BLaER1 treated with 17β-estradiol and CSF1 and Interleukin-3, amounts not matched to agents 10 nM and 100 nM (cell line): Measurements from ENCODE around the gene PDS5B.
"Not testable (repeated sequence)": the region's sequence is repeated elsewhere in the genome, so short reads cannot be mapped to it uniquely, and the experiment has no call there.

Experiments used
- H3K27ac ChIP-seq, 11 experiments: shearing (Covaris generic); formaldehyde crosslinking; 2 replicates each; pipeline ENCODE4 v1.8.1; 2022
- H3K27me3 ChIP-seq, 11 experiments: shearing (Covaris generic); formaldehyde crosslinking; 2 replicates each; pipeline ENCODE4 v1.8.1; 2022
- H3K36me3 ChIP-seq, 11 experiments: shearing (Covaris generic); formaldehyde crosslinking; 2 replicates each; pipeline ENCODE4 v1.8.1; 2022
- H3K4me1 ChIP-seq, 10 experiments: shearing (Covaris generic); formaldehyde crosslinking; 2 replicates each; pipeline ENCODE4 v1.8.1; 2022
- H3K4me2 ChIP-seq, 11 experiments: shearing (Covaris generic); formaldehyde crosslinking; 2 replicates each; pipeline ENCODE4 v1.8.1; 2022
- H3K4me3 ChIP-seq, 10 experiments: shearing (Covaris generic); formaldehyde crosslinking; 2 replicates each; pipeline ENCODE4 v1.8.1; 2022
- H3K9ac ChIP-seq, 11 experiments: shearing (Covaris generic); formaldehyde crosslinking; 2 replicates each; pipeline ENCODE4 v1.8.1; 2022
- H3K9me3 ChIP-seq, 11 experiments: shearing (Covaris generic); formaldehyde crosslinking; replicated peaks in 1 of 11; 2 replicates each; pipeline ENCODE4 v1.8.1; 2022
- H4K20me1 ChIP-seq, 11 experiments: shearing (Covaris generic); formaldehyde crosslinking; 2 replicates each; pipeline ENCODE4 v1.8.1; 2022
- Cebpa-rat ChIP-seq, 11 experiments: shearing (Covaris generic); IDR thresholded peaks; 2 replicates each; pipeline ENCODE4 v1.8.1; 2022

Gene PDS5B

GRCh38 chr13:32549788-32550187 lies 36.5 kb upstream of the PDS5B start:
- peak overlapping the region in 5 of 11 experiments; percentile 19 to 63 (median 36); a peak in 9 of 22 replicates for H3K4me2 ChIP-seq
- no peak for TF ChIP-seq Cebpa-rat (IDR thresholded peaks at IDR 0.05)
- H3K27ac ChIP-seq, result peak overlapping the region in 8 of 11 experiments; percentile 45 to 72 (median 64); a peak in 12 of 22 replicates
- no peaks in the 10 kb centered on the region for H4K20me1 ChIP-seq
- peaks cover 0 to 11% (median 0%) of the 10 kb centered on the region in 11 experiments; a peak in 7 of 22 replicates for H3K9me3 ChIP-seq
- H3K36me3 ChIP-seq, result no peaks in the 10 kb centered on the region
- peaks cover 10 to 33% (median 21%) of the 10 kb centered on the region in 10 experiments for H3K4me1 ChIP-seq
- H3K4me3 ChIP-seq, result no peak overlapping the region
- no peak overlapping the region for H3K9ac ChIP-seq
- no peaks in the 10 kb centered on the region for H3K27me3 ChIP-seq

- Histone ChIP-seq H3K27me3 (no peaks in the 10 kb centered on the region), H3K4me1 (peaks cover 0 to 18% (median 10%) of the 10 kb centered on the region in 10 experiments; a peak in 14 of 20 replicates), H3K9ac (no peak overlapping the region), H3K4me2 (no peak overlapping the region), H3K4me3 (no peak overlapping the region), H4K20me1 (no peaks in the 10 kb centered on the region), H3K27ac (no peak overlapping the region), H3K9me3 (peaks cover 0 to 4% (median 0%) of the 10 kb centered on the region in 11 experiments; a peak in 4 of 22 replicates), H3K36me3 (no peaks in the 10 kb centered on the region)
- no peak for TF ChIP-seq Cebpa-rat (IDR thresholded peaks at IDR 0.05)
Observed at GRCh38 chr13:32553720-32554119, 32.5 kb upstream of the PDS5B start.

GRCh38 chr13:32555613-32556012 lies 30.6 kb upstream of the PDS5B start:
- no peaks in the 10 kb centered on the region for H3K36me3 ChIP-seq
- no peak overlapping the region for H3K9ac ChIP-seq
- H3K4me1 ChIP-seq, result no peaks in the 10 kb centered on the region
- H3K27ac ChIP-seq, result no peak overlapping the region
- H3K27me3 ChIP-seq, result no peaks in the 10 kb centered on the region
- no peak overlapping the region for H3K4me3 ChIP-seq
- TF ChIP-seq Cebpa-rat (IDR thresholded peaks at IDR 0.05), result no peak
- H3K4me2 ChIP-seq, result no peak overlapping the region
- no peaks in the 10 kb centered on the region for H4K20me1 ChIP-seq
- peaks cover 2 to 6% (median 4%) of the 10 kb centered on the region in 11 experiments; a peak in 21 of 22 replicates for H3K9me3 ChIP-seq

- peaks cover 21 to 33% (median 26%) of the 10 kb centered on the region in 11 experiments for H3K9me3 ChIP-seq
- H4K20me1 ChIP-seq, H3K36me3 ChIP-seq, H3K9ac ChIP-seq, H3K4me3 ChIP-seq, H3K4me1 ChIP-seq, H3K27ac ChIP-seq, H3K4me2 ChIP-seq, H3K27me3 ChIP-seq: not testable (repeated sequence)
Observed at GRCh38 chr13:32560842-32561241, 25.4 kb upstream of the PDS5B start.

GRCh38 chr13:32575687-32576086 lies 10.6 kb upstream of the PDS5B start:
- not testable (repeated sequence) for H3K36me3 ChIP-seq, H3K27me3 ChIP-seq, H3K4me1 ChIP-seq, H3K4me3 ChIP-seq, H3K9ac ChIP-seq, H3K27ac ChIP-seq, H4K20me1 ChIP-seq, H3K4me2 ChIP-seq
- H3K9me3 ChIP-seq, result peaks cover 24 to 32% (median 26%) of the 10 kb centered on the region in 11 experiments

GRCh38 chr13:32577032-32577431 lies 9.2 kb upstream of the PDS5B start:
- Histone ChIP-seq H3K27ac (no peak overlapping the region), H3K4me3 (no peak overlapping the region), H3K36me3 (peaks cover 0 to 5% (median 0%) of the 10 kb centered on the region in 11 experiments; a peak in 2 of 22 replicates), H3K9ac (no peak overlapping the region), H3K4me1 (no peaks in the 10 kb centered on the region), H3K9me3 (peaks cover 24 to 27% (median 26%) of the 10 kb centered on the region in 11 experiments), H3K4me2 (no peak overlapping the region), H3K27me3 (no peaks in the 10 kb centered on the region), H4K20me1 (no peaks in the 10 kb centered on the region)
- TF ChIP-seq Cebpa-rat (IDR thresholded peaks at IDR 0.05), result no peak

GRCh38 chr13:32581177-32581786 lies 5.0 kb upstream of the PDS5B start:
- Histone ChIP-seq H3K9ac (no peak overlapping the region), H3K36me3 (peaks cover 0 to 5% (median 0%) of the 10 kb centered on the region in 11 experiments; a peak in 2 of 22 replicates)

GRCh38 chr13:32582281-32582680 lies 4.0 kb upstream of the PDS5B start:
- H3K4me1 ChIP-seq, result peaks cover 6 to 9% (median 7%) of the 10 kb centered on the region in 10 experiments
- no peaks in the 10 kb centered on the region for H3K27me3 ChIP-seq
- peaks cover 0 to 5% (median 0%) of the 10 kb centered on the region in 11 experiments; a peak in 1 of 22 replicates for H3K36me3 ChIP-seq
- no peak overlapping the region for H3K27ac ChIP-seq
- no peak overlapping the region for H3K4me3 ChIP-seq
- H3K9ac ChIP-seq, result no peak overlapping the region
- H3K9me3 ChIP-seq, result peaks cover 15 to 17% (median 17%) of the 10 kb centered on the region in 11 experiments
- H4K20me1 ChIP-seq, result peaks cover 0 to 2% (median under 1%) of the 10 kb centered on the region in 11 experiments; a peak in 10 of 22 replicates
- H3K4me2 ChIP-seq, result no peak overlapping the region
- no peak for TF ChIP-seq Cebpa-rat (IDR thresholded peaks at IDR 0.05)

More at GRCh38 chr13:32581177-32581786, 5.0 kb upstream of the PDS5B start:
- Histone ChIP-seq H3K9me3 (peaks cover 24 to 27% (median 26%) of the 10 kb centered on the region in 11 experiments), H3K27ac (no peak overlapping the region), H3K4me2 (no peak overlapping the region), H3K4me3 (no peak overlapping the region), H3K4me1 (peaks cover 6 to 9% (median 7%) of the 10 kb centered on the region in 10 experiments), H3K27me3 (no peaks in the 10 kb centered on the region), H4K20me1 (no peaks in the 10 kb centered on the region)
- no peak for TF ChIP-seq Cebpa-rat (IDR thresholded peaks at IDR 0.05)

- no peak for TF ChIP-seq Cebpa-rat (IDR thresholded peaks at IDR 0.05)
- H4K20me1 ChIP-seq, result peaks cover 0 to 9% (median 8%) of the 10 kb centered on the region in 11 experiments; a peak in 15 of 22 replicates
- H3K4me1 ChIP-seq, result peaks cover 6 to 9% (median 7%) of the 10 kb centered on the region in 10 experiments
- H3K9ac ChIP-seq, result no peak overlapping the region
- H3K4me3 ChIP-seq, result no peak overlapping the region
- H3K36me3 ChIP-seq, result no peaks in the 10 kb centered on the region
- peaks cover 8 to 10% (median 9%) of the 10 kb centered on the region in 11 experiments for H3K9me3 ChIP-seq
- no peak overlapping the region for H3K27ac ChIP-seq
- H3K27me3 ChIP-seq, result no peaks in the 10 kb centered on the region
- H3K4me2 ChIP-seq, result no peak overlapping the region
Observed at GRCh38 chr13:32582991-32583390, 3.3 kb upstream of the PDS5B start.
